ENCODE data around the gene PHLDB2. TPM values are rescaled to one million over a fixed set of nuclear protein-coding genes. Genes with fewer than 3 reads are reported as not detected.

Gene PHLDB2
- total RNA-seq, 2 experiments from 2014 or later: 2.2 to 3.3 TPM

DNA sequence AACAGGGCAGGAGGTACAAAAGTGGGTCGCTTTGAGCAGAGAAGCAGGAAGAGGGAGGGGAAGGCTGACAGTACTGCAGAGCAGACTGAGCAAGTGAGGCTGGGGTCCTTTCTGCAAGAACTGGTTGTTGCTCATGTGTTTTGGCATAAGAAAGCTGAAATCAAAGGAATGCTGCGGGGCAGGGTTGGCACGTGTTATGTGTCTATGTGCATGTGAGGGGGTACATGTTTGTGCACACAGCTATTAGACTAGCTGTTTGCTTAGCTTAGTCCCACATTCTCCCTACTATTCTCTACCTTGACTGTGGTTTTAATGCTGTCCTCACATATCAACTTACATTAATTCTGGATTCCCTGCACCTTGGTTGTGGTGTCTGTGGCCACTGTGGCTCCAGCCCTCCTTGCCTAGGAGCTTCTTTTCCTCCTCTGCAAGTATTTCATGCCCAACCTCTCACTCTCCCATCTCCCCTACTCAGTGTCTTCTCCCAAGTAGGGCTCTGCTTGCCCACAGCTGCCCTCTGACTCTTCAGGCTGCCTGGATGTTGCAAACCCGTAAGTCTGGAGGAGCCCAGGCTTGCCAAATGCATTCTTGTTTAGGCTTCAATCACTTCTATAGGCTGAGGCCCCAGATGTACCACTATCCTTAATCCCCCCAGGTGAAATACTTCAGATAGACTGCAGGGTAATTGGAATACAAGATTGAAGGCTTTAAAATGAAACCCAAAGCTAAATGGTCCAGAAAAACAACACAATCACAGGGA, 144.4 kb downstream of the PHLDB2 start:
- ChIA-PET POLR2A (interaction anchor here (1.6 kb wide), 1 partner anchor 24 kb away, joined by 10 read pairs; the partner anchor contains the start of gene ABHD10), CTCF (interaction anchor here (1.1 to 4.7 kb wide), 3 partner anchors 9 to 14 kb away, joined by 4 to 24 read pairs (median 10); no protein-coding TSS in a partner anchor)

DNA sequence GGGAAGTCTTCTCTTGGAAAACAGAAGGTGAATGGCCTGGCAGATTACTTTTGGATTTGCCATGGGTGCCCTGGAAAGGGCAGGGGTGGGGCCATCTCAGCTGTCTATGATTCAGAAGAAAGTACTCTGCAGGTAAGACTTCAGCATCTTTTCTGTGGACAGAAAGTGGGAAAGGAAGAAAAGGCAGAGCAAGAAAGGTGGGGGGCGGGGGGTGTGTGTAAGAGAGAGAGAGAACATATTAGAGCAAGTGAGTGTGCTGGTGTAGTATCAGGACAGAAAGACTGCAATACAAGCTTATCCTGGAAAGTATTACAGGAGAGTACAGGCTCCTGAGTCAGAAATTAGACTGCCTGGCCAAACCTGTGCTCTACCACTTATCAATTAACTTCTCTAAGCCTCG, 145.1 kb downstream of the PHLDB2 start:
- CTCF ChIA-PET: interaction anchor here (1.7 to 4.7 kb wide), 2 partner anchors 9 to 15 kb away, joined by 10 to 24 read pairs; no protein-coding TSS in a partner anchor
- POLR2A ChIA-PET: interaction anchor here (1.6 kb wide), 1 partner anchor 25 kb away, joined by 10 read pairs; the partner anchor contains the start of gene ABHD10

DNA sequence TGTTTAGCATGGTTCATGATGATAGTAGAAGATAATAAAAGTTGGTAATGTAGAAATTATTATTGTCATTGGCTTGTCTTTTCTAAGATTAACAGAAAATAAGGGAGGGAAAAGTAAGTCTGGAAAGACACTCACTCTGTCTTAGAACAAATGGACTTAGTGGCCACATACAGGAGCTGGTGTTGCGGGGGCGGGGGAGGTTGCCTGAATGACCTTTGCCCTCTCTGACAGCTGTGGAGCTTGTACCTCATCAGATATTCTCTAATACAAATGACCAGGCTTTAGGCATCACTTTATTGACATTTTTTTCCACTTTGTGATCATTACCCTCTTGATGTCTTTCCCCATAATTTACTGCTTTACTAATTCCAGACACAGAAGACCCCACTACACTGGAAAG, 145.6 kb downstream of the PHLDB2 start:
- POLR2A ChIA-PET: no interaction called here
- CTCF ChIA-PET: interaction anchor here (1.7 to 4.7 kb wide), 2 partner anchors 9 to 15 kb away, joined by 10 to 24 read pairs; no protein-coding TSS in a partner anchor

DNA sequence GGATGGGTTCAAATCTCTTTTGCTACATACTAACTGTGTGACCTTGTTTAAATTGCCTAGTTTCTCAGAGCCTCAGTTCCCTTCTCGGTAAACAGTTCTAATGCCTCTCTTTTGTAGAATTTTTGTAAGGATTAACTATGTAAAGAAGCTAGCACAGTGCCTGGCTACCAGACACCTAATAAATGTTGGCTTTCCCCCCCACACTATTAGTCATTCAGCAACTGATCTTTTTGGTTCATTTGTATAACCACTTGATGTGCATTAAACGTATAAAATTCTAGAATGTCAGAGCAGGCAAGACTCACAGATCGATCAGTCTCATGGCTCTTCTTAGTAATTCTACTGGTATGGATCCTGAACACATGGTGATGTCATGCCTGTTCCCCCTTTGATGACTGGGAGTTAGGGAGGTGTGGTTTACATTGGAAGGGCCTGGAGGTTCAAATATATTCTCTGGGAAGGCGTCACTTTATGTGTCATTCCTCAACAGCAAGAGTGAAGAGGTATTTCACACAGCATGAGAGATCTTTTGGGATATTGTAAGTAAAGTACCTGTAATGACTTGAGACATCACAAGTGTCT, 146.1 kb downstream of the PHLDB2 start:
- CTCF ChIA-PET: interaction anchor here (1.7 to 4.7 kb wide), 2 partner anchors 8 to 16 kb away, joined by 10 to 24 read pairs; no protein-coding TSS in a partner anchor
- POLR2A ChIA-PET: no interaction called here

DNA sequence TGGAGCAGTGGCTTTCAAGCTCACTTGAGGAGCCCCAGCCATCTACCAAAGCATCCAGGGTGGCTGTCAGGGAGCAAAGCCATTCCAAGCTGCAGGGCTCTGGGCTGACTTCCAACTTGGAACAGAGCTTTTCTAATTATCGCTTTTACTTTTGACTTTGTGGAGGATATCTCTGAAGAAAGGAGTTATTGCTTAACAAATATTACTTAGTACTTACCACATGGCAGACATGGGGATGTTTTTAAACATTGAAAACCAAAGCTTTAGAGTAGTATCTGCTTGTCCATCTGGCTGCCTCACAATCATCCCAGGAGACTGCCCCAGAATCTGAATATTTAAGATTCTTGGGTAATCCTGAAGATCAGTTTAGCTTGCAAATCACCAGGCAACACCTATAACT, 148.6 kb downstream of the PHLDB2 start:
- ChIA-PET POLR2A (no interaction called here), CTCF (interaction anchor here (0.9 to 1.8 kb wide), 2 partner anchors 9 to 19 kb away, joined by 3 to 7 read pairs; no protein-coding TSS in a partner anchor)

DNA sequence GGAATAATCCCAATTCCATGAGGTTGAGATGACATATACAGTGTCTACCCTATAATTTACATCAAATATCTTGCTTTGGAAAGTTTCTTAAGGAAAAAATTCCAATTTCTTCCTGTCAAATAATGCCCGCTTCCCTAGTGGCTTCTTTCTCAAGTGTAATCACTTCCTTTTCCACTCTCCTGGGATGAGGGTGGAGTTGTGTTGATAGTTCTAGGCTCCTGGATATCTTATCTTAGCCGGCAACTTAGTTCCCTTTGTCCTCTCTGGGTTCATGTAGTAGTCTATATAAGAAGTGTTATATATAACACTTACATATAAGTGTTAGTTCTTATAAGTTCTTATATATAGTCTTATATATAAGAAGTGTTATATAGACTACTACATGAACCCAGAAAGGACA, 150.6 kb downstream of the PHLDB2 start:
- CTCF ChIA-PET: no interaction called here
- POLR2A ChIA-PET: no interaction called here

DNA sequence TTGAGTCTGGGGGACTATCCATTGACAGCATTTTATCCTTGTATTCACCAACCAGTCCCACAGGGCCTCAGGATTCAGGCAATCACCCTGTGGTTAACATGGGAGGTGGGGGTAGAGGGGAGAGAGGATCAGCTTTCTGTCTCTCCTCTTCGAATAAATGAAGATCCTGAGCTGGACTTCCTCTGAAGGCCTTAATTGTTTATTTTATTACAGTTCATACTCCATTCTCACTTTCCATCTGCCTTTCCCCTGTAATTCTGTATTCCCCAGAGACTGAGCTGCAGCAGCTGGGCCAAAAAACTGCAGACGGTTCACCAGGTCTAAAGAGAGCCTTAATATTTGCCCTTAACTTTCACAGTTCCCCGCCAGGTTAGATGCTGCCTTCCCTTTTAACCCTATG, 151.6 kb downstream of the PHLDB2 start:
- POLR2A ChIA-PET: no interaction called here
- CTCF ChIA-PET: interaction anchor here (0.6 kb wide), 1 partner anchor 14 kb away, joined by 3 read pairs; no protein-coding TSS in a partner anchor

DNA sequence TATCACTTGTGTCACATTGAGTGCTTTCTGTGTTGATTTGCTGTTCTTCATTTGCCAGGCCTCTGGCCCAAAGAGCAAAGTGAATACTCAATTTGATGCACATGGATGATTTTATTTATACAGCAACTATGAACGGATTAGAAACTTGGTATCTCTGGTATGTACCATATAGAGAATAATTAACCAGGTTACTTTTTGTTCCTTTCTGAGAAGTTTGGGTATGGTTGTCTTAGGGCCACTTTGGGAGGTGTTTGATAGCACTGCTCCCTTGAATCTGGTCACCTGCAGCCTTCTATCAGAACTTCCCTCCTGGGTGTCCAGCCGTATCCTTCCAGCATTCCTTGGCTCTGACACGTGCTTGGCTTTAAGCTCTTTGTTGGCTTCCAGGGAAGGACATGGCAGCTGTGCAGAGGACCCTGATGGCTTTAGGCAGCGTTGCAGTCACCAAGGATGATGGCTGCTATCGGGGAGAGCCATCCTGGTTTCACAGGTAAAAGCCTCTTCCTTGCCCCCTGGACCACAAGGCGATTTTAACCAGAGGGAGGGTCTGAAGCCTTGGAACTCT, 152.4 kb downstream of the PHLDB2 start:
- ChIA-PET POLR2A (no interaction called here), CTCF (no interaction called here)

DNA sequence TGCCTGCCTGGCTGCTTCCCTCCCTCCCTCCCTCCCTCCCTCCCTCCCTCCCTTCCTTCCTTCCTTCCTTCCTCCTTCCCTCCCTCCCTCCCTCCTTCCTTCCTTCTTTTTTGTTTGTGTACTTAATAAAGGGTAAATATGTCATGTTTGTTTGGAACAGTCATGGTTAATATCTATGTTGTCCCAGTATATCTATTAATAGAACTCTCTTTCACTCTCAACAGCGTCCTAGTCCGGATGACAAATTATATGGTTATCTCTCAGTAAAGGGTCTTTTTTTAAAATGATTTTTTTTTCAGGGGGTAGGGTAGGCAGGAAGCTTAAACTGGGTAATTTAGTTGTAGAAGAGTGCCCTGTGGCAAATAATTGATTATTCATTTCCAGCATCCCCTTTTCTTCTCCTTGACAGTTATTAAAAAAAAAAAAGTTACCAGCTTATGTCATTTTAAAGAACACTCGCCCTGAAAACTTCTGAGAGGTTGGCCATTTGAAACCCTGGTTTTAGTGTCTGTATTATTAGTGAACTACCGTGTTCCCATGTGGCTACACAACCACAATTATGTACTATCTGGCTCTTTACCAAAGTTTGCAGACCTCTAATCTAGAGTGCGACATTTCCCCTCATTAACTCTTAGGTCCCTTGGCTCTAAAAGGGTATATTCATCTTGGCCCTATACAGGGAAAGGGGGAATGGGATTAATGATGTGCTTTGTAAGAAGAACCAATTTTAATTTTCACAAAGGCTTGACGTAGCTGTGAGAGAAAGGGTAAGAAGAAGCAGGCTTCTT, 153.3 kb downstream of the PHLDB2 start:
- ChIA-PET POLR2A (no interaction called here), CTCF (interaction anchor here (0.6 to 2.7 kb wide), 11 partner anchors 10 to 511 kb away, joined by 4 to 33 read pairs (median 8); partner anchors contain the start of genes ABHD10 and TAGLN3)

DNA sequence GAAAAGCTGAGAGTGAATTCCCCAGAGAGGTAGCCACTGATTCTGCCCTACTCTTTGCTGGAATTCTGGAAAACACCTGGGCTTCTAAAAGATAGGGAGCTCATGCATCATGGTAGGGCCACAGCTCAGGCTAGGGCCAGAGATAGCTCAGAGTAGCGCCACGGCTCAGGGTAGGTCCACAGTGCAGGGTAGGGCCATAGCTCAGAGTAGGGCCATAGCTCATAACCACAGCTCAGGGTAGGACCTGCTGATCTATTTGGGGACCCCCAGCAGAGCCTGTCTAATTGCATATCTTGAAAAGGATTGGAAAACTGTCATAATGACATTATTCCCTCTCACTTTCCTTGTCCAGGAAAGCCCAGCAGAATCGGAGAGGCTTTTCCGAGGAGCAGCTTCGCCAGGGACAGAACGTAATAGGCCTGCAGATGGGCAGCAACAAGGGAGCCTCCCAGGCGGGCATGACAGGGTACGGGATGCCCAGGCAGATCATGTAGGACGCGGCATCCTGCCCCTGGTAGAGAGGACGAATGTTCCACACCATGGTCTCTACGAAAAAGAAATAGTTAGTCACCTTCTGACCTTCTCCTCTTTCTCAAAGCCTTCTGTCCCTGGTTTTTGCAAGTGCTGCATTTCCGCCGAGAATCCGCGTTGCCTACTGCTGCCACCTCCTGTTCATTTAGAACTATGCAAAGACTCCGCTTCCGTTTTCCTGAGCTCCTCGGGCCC, 154.2 kb downstream of the PHLDB2 start:
- CTCF ChIA-PET: interaction anchor here (0.6 to 2.7 kb wide), 22 partner anchors 10 to 423 kb away, joined by 3 to 33 read pairs (median 5); partner anchors contain the start of genes ABHD10 and TAGLN3

DNA sequence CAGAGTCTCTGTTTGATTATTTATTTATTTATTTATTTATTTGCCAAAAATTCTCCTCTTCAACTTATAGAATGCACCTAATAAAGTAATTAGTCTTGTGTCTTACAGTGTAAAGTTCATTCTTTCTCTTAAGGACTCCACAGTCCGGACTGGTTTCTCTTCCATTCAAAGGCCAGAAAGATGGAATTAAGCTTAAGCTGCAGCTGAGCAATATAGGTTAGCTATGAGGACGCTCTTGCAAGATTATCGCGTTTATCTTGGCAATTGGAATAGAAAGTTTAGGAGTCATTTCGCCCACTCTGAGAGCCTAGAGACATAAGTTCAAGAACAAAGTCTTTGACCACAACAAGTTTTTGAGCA, 154.7 kb downstream of the PHLDB2 start:
- ChIA-PET POLR2A (interaction anchor here (1.6 kb wide), 1 partner anchor 34 kb away, joined by 5 read pairs; no protein-coding TSS in a partner anchor), CTCF (interaction anchor here (0.6 to 2.7 kb wide), 22 partner anchors 10 to 424 kb away, joined by 3 to 33 read pairs (median 5); partner anchors contain the start of genes ABHD10 and TAGLN3)

More for the DNA sequence above, 154.2 kb downstream of the PHLDB2 start:
- POLR2A ChIA-PET: interaction anchor here (1.6 kb wide), 1 partner anchor 34 kb away, joined by 5 read pairs; no protein-coding TSS in a partner anchor

DNA sequence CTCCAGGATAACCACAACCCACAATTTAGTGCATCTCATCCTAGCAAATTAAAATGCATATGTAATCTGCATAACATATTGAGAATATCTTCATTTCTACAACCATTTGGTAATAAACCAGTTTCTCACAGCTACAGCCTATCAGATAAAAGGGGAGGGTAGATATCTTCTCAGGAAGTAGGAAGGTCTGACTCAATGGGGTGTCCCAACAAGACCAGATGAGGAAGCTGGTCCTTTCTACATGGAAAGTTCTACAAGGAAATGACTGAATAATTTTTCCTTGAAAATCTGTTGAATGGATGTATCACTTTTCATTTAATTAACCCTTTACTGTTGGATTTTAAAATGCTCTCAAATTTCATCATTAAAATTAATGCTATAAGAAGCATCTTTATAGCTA, 158.0 kb downstream of the PHLDB2 start:
- POLR2A ChIA-PET: no interaction called here
- CTCF ChIA-PET: interaction anchor here (0.8 to 1.2 kb wide), 2 partner anchors 9 to 14 kb away, joined by 3 read pairs; no protein-coding TSS in a partner anchor

DNA sequence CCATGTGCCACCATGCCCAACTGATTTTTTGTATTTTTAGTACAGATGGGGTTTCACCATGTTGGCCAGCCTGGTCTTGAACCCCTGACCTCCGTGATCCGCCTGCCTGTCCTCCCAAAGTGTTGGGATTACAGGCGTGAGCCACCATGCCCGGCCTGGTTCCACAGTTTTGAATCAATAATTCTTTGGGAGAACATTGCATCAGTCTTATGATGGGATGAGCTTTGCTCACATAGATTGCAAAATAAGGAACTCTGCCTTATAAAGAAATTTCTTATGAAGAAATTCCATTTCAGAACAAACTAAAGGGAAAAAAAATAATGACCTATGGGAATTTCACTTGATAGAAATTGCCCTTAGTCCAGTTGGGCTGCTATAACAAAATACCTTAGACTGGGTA, 159.6 kb downstream of the PHLDB2 start:
- CTCF ChIA-PET: no interaction called here
- POLR2A ChIA-PET: no interaction called here

DNA sequence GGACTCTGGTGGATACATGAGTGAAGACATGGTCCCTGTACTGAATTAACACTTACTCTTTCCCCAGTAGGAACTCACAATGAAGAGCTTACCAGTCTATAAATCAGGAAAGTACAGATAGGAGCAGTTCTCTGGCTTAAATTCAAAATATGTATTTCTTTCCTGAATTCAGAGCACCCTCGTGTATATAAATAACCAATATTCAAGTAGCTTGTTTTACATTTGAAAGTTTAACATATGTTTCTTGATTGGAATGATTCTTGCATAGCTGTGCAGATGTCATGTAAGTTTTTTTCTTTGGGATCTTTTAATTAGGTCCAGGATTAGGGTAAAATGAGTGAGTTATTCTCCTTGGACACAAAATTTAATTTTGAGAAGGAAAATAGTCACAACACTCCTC, 160.7 kb downstream of the PHLDB2 start:
- ChIA-PET CTCF (interaction anchor here (0.7 to 1.2 kb wide), 2 partner anchors 21 to 31 kb away, joined by 3 to 5 read pairs; no protein-coding TSS in a partner anchor), POLR2A (interaction anchor here (0.7 kb wide), 1 partner anchor 41 kb away, joined by 4 read pairs; the partner anchor contains the start of gene ABHD10)

DNA sequence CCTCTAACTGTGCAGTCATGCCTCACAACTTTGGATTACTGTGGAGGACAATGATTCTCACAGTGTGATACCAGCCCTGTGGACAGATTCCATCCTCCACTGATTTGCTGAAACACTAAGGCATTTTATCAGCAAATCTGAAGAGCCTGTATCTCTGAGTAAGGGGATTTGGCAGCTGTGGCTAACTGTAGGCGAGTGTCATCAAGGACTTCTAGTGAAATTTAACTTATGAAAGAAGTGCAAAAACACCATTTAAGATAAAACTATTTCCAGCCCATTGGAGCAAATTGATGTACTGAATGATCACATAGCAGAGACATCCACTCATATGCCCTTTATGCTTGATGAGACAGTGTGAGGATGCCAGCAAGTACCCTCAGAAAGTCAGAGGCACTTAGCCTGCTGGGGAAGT, 161.6 kb downstream of the PHLDB2 start:
- ChIA-PET POLR2A (interaction anchor here (0.7 kb wide), 1 partner anchor 42 kb away, joined by 4 read pairs; the partner anchor contains the start of gene ABHD10), CTCF (interaction anchor here (0.7 to 1.2 kb wide), 2 partner anchors 22 to 32 kb away, joined by 3 to 5 read pairs; no protein-coding TSS in a partner anchor)
